Activated CD4-positive, alpha-beta T cell treated with anti-CD3 and anti-CD28 coated beads for 48 hours (primary cell): ENCODE measurements around the gene COL4A1.

Source experiments
- DNase-seq: peaks from one replicate; pipeline ENCODE4 v3.0.0-alpha.2; 2020

COL4A1 gene

GRCh38 chr13:110156301-110157049 lies 150.5 kb downstream of the COL4A1 start:
- DNase-seq: no peak

DNA sequence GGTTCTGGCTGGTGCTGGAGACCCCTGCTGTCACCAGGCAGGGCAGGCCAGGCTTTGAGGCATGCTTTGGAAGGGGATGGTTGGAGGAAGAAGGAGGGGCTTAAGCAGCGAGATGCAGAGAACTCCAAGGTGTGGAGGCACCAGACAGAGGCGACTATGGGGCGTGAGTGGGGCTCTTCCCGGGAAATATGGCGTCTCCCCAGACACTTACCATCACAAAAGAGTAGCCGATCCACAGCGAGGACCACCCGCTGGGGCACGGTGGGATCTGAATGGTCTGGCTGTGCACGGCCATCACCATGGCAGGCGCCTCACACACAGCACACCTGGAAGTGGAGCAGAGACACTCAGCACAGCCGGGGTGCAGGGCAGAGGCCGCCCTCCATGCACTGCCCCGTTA lies 151.9 kb downstream of the COL4A1 start:
- no peak for DNase-seq

DNA sequence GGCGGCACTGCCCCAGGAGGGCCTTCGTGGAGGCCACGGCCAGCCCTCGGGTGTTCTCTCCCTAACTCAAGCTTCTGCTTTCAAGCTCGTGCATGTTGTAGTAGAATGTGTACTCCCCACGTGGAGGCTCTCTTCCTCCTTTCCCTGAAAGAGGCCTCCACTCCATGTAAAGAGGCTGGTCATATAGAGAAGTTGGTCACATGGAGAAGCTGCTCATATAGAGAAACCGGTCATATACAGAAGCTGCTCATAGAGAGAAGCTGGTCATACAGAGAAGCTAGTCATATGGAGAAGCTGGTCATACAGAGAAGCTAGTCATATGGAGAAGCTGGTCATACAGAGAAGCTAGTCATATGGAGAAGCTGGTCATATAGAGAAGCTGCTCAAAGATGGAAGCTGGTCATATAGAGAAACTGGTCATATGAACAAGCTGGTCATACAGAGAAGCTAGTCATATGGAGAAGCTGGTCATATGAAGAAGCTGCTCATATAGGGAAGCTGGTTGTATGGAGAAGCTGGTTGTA lies 152.5 kb downstream of the COL4A1 start:
- no peak for DNase-seq

DNA sequence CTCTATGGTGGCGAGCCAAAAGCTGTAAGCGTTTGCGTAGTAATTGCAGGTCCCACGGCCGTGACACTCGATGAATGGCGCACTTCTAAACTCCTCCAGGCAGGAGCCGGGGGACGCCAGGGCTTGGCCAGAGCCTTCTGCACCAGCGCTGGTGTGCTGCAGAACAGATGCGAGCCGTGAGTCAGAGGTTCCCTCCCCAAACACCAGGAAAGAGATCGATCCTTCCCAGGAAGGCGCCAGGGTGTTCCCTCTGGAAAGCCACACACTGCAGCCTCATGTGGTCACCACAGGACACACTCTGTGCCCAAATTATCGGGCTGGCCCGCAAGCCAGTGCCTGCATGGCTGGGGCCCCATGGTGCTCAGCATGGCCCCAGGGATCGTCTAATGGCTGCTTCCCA lies 154.6 kb downstream of the COL4A1 start:
- no peak for DNase-seq

GRCh38 chr13:110151462-110151861 lies 155.5 kb downstream of the COL4A1 start:
- DNase-seq: no peak

DNA sequence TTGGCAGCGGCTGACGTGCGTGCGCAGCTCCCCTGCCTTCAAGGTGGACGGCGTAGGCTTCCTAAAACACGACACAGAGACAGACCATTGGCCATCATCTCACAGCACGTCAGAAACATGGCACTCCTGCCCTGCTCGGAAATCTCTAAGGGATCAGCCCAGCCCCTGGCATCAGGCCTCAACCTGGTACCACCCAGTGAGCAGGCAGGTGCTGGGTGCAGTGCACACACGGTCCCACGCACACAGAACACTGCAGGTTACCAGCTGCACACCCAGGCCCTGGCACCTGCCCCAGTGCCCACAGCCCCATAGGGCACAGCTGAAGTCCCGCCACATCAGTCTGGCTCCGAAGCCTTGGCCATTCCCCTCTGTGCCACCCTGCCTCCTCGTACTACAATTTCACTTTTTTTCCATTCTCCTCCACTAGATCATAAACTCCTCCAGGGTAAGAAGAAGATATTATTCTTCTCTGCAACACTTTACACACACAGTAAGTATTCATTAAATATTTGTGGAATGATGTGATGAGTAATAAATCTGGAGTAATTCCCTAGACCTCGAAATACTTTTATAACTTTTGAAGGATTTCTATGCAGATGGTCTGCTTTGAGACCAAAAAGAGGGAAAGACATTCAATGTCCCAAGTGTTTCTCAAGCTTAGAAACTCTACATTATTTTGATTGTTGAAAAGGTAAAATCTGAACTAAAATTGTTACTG lies 156.4 kb downstream of the COL4A1 start:
- no peak for DNase-seq

DNA sequence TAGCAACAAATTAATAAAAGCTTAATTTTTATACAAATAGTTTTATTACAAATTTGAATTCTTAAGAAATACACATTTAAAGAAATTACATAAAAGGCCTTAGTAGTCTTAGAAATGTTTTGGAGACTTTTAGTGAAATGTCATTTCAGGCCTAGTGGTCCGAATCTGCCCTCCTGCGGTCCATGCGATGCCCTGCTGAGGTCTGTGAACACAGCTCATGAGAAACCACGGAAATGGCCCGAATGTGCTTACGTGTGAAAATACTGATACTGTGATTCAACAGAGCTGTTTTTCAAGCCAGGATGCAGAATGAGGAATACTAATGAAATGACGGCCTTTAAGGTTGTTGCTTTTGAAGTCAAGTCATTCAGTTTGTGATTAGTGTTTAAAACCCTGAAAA lies 157.9 kb downstream of the COL4A1 start:
- no peak for DNase-seq

DNA sequence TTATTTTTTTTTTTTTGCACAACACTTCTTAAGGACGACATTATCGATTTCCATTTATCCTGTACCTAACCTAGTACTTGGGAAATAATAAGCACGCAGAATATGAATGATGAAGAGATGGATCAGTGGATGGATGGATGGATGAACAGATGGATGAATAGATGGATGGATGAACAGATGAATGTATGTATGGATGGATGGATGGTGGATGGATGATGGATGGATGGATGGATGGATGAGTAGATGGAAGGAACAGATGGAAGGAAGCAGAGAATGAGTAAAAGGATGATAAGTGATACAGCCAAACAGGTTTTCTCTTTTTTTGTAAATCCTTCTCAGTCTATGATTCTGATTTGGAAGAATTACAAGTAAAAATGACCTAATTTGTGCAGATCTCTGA lies 166.9 kb downstream of the COL4A1 start:
- DNase-seq: no peak

- no peak for DNase-seq
Observed at GRCh38 chr13:110138700-110139036, 168.3 kb downstream of the COL4A1 start.

DNA sequence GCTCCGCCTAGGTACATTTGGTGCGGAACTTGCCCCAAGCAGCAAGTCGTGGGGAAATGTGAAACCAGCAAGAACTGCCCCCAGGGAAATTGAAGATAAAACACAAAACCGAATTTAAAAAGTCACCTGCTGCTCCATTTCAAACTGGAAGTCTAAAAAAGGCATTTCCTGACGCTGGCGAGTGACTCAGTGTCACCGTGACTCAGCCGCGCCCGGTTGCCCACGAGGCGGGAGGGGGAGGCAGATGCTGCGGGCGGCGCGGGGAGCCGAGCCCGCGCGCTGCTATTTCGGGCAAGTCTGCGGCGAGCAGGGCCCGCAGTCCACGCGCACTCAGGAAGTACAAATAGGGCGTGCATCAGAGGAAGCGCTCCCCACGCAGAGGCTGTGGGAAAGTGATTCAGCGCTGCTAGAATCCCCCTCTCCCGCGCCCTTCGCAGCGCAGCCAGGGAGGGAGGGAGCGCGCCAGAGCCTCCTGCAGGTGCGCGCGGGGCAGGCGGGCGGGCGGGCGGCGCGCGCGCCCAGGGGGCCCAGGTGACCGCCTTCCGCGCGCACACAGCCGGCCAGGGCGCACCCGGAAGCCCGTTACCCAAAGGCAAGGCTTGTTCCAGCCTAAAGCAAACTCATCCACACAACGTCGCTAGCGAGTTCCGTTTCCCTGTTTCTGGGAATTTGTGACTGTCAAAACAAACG lies 168.8 kb downstream of the COL4A1 start:
- peak; percentile 82 for DNase-seq

DNA sequence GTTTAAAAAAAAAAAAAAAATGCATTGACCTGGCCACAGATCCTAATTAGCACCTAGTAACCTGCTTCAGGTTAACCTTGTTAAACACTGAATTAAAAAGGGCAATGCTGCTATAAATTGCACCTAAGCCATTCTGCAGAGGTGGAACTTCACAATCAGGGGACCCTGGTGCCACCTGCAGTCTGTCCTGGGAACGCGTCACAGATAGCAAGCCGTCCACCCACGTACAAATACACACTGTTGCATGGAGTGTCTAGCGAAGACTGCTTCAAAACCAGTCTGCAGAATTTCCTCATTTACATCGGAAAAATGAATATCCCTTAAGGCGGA lies 169.3 kb downstream of the COL4A1 start:
- peak; percentile 42 for DNase-seq

GRCh38 chr13:110136660-110137585 lies 170.0 kb downstream of the COL4A1 start:
- DNase-seq: no peak

- DNase-seq: no peak
Observed at GRCh38 chr13:110135977-110136597, 170.9 kb downstream of the COL4A1 start.

DNA sequence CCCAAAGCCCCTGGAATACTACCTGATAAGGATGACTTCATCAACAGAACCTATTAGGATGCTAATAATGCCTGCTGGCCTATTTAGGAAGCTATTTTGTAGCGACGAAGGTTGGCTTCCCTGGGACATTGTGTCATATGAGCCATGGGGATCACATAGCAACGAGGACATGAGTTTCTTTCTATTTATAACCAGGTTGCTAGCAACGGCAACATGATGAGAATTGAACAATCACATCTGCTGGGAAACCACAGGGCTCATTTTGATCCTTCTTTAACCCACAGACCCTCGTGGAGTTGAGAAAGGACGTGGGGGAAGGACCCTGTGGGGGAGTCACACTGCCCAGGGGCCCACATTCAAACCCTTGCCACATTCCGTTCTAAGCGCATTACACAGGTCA lies 172.2 kb downstream of the COL4A1 start:
- no peak for DNase-seq

DNA sequence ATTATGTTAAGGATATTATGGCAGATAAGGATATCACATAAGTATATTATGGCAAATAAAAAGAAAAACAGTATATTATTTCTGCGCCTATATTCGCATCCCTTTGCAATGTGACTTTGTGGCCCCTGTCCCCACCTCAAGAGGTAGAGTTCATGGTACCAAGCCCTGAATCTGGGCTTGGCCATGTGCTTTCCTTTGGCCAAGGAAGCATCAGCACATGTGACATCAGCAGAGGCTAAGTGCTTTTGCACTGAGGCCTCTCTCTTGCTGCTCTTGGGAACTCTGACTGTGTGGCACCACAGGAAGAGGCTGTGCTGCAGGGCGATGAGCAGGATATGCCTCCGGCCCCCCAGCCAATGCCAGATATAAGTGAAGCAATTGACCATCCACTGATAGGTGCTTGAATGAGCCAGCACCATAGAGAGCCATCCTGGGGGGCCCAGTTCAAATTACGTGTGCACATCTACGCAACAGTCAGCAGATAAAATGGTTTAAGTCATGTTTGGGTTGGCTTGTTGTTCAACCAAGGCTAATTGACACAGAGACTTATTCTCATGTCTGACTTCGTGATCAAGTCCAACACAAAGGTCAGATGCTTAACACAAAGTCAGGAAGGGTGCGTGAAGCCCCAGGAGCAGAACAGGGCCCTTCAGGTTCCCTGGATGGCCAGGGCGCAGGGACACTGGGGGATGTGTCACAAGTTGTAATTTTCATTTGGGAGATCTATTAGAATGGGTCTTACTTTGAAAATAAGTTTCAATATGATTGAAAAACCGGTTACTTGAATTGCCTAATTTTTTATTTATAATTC lies 173.3 kb downstream of the COL4A1 start:
- no peak for DNase-seq

GRCh38 chr13:110132225-110132982 lies 174.6 kb downstream of the COL4A1 start:
- no peak for DNase-seq

GRCh38 chr13:110131424-110131823 lies 175.5 kb downstream of the COL4A1 start:
- no peak for DNase-seq

- DNase-seq: no peak
Observed at GRCh38 chr13:110130431-110130830, 176.5 kb downstream of the COL4A1 start.

DNA sequence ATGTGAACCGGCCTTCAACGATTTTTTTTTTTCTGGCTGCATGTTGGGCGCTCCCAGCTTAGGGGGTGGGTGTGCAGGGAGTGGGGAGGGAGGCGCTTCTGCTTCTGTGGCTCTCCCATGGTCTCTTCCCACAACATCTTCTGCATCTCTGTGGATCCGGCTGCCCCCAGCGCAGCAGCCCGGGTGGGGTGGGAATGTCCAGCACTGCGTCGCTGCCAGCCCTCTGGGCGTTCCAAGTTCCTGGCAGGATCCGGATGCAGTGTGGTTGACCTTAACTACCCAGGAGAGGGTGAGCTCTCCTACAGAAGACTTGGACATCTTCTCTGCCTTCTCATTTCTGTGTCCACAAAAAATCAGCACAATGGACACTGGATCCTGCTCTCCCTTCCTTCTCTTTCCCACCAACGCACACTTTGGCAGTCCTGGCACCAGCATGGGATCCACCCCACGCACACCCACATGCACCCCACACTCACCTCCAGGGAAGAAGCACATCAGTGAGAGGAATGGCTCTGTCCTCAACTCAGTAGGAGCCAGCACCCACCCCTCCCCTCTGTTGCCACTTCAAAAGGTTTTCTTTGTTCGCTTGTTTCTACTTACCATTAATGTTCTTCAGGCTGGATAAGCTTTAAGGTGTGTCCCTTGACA lies 177.3 kb downstream of the COL4A1 start:
- DNase-seq: no peak

DNA sequence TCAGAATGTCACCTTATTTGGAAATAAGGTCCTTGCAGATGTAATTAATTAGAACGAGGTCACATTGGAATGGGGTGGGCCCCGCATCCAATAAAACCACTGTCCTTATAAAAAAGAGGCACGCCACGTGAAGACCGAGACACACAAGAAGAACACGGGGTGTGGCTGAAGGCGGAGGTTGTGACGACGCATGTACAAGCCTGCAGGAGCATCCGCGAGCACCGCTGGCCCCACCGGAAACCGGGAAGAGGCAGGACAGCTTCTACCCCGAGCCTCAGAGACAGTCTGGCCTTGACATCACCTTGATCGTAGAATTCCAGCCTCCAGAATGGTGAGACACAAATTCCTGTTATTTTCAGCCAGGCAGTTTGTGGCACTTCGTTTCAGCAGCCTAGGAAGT lies 177.9 kb downstream of the COL4A1 start:
- no peak for DNase-seq
